Activated CD4-positive, alpha-beta T cell treated with anti-CD3 and anti-CD28 coated beads for 48 hours (primary cell): ENCODE data around the gene CBLC.

Source experiments
- DNase-seq: peaks from one replicate; pipeline ENCODE4 v3.0.0-alpha.2; 2020

Gene CBLC

DNA sequence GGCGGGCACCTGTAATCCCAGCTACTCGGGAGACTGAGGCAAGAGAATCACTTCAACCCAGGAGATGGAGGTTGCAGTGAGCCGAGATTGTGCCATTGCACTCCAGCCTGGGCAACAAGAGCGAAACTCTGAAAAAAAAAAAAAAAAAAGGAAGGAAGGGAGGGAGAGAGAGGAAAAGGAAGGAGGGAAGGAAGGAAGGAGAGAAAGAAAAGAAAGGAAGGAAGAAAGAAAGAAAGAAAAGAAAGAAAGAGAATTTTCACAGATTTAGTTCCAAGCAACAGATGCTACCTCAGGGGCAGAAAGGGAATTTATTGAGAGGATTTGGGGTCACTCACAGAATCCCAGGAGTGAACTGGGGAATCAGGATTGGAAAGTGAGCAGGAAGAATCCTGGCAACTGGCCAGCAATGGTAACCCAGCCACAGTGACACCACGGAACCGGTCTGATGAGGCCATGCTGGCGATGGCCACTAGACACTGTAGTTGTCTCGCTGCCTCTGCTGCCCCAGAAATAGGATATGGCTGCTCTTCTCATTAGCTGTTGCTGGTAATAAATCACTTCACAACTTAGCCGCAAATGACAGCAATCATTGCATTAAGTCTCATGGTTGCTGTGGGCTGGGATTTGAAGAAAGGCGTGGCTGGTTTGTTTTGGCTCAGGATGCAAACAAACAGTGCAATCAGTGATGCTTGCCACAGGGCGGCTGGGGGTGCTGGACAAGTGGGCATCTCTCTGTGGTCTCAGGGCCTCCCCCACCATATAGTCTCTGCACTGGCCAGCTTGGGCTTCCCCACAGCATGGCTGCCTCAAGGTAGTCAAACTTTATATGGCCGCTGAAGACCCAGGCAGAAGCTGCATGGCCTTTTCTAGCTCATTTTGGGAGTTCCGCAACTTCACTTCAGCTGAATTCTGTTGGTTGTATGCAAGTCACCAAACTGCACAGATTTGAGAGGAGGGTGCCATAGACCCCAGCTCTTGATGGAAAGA, 26.0 kb downstream of the CBLC start:
- no peak for DNase-seq

GRCh38 chr19:44806291-44806690, 28.6 kb downstream of the CBLC start:
- no peak for DNase-seq

GRCh38 chr19:44807162-44807561, 29.5 kb downstream of the CBLC start:
- no peak for DNase-seq

DNA sequence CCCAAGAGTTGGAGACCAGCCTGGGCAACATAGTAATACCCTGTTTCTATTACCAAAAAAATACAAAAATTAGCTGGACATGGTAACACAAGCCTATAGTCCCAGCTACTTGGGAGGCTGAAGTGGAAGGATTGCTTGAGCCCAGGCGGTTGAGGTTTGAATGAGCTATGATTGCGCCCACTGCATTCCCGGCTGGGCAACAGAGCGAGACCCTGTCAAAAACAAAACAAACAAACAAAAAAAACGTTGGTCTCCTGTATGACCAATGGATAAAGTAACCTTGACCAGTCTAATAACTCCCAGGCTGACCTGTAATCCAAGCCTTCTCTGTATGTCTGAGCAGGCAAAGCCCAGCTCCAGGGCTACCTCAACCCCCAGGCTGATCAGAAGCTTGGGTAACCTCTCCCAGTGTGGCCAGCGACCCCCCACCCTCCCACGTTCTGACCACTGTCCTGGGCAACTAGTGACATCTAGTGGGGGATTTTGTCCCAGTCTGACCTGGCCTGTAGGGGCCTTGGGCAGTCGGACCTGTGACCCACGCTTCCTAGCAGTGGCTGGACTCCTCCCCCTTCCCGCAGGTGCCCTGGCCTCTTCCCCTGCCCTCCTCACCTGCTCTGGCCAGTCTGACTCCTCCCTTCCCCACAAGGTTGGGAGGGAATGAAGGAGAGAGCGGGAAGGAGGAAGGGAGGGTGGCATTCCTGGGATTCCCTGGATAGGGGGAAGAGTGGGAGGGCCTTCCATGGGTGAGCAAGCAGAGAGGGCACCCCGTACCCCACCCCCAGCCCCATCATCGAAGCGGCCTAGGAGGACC, 30.2 kb downstream of the CBLC start:
- DNase-seq: no peak

- no peak for DNase-seq
These were observed 31.0 kb downstream of the CBLC start, which contains the start of gene BCAM for GRCh38 chr19:44808463-44809371. TSS of gene BCAM (plus strand) at chr19:44809103. CDS start at chr19:44809125, 22 bp downstream.

DNA sequence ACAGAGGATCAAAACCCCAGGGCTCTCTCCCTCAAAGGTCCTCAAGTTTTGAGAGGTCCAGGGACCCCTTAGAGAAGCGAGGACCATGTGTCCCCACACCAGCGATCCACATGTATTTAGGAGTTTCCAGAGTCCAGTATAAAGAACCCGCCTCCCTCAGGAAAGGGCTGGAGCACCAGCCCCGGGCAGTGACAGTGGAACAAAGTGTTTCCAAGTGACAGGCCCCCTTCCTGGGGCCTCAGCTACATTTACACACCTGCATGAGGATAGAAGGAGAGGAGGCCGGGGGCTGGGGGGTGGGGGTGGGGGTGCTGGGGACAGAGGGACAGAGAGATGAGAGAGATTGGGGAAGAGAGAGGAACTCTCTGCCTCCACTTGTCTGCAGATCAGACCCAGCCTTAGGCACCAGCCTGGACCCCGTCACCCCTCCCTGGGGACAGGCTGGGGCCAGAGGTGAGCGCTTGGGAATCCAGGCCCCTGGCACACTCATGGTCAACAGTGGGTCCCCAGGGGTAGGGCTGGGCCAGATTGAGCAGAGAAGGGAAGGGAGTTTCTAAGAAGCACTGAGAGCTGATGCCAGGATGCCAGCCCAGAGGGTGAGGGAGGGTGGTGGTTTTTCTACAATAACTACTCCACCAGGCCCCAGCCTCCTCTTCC, 32.0 kb downstream of the CBLC start:
- DNase-seq: no peak

- DNase-seq: no peak
These were observed 32.8 kb downstream of the CBLC start for GRCh38 chr19:44810234-44811121.

DNA sequence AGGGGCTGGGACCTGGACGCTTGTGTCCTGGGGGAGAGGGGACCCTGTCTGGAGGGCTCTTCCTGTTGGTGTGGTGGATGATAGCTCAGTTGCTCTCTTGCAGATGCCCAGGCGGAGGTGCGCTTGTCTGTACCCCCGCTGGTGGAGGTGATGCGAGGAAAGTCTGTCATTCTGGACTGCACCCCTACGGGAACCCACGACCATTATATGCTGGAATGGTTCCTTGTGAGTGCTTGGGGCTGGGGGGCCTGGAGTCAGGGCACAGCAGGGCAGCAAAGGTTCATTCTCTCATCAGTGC, 33.4 kb downstream of the CBLC start:
- no peak for DNase-seq

GRCh38 chr19:44812142-44812718, 34.5 kb downstream of the CBLC start:
- no peak for DNase-seq

DNA sequence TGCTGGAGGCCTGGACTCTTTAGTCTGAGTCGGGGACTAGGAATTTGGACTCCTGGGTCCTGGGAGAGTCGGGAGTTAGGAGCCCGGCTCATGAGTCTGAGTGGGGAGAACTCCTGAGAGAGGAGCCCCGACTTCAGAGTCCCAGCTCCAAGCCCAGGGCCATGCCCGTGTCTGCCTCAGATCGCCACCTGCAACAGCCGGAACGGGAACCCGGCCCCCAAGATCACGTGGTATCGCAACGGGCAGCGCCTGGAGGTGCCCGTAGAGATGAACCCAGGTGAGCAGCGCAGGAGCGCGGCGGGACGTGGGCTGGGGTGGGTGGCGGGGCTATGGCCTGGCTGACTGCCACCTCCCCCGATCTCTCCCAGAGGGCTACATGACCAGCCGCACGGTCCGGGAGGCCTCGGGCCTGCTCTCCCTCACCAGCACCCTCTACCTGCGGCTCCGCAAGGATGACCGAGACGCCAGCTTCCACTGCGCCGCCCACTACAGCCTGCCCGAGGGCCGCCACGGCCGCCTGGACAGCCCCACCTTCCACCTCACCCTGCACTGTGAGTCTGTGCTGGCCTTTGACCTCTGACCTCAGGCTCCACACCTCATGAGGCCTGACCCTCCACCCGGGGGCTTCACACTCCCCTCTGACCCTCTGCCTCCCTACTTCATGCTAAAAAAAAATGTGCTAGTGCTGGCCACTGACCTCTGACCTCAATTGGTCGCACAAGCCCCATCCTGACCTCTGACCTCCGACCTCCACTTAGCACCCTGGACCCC, 35.6 kb downstream of the CBLC start:
- DNase-seq: no peak

DNA sequence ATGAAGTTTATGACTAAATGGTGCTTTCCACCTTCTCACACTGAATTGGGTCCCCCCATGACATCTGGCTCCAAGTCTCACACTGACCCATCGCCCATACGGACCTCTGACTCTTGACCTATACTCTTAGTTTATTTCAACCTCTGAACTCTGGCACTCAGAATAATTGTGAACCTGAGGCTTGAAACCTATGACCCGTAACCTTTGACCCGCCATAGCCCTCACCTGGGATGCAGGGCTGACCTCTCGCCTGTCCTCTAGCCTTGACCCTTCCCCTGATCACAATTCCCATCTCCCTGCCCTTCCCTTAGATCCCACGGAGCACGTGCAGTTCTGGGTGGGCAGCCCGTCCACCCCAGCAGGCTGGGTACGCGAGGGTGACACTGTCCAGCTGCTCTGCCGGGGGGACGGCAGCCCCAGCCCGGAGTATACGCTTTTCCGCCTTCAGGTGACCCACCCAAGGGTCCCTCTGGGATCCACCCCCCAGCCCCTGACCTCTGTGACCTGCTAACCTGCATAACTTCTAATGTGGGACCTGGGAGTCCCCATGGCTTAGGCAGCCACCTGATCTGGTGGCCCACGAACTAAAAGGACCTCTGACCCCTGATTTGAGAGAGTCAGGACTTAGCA, 36.3 kb downstream of the CBLC start:
- no peak for DNase-seq

GRCh38 chr19:44814517-44814916, 36.8 kb downstream of the CBLC start:
- DNase-seq: no peak

GRCh38 chr19:44816301-44816700, 38.6 kb downstream of the CBLC start:
- DNase-seq: no peak

DNA sequence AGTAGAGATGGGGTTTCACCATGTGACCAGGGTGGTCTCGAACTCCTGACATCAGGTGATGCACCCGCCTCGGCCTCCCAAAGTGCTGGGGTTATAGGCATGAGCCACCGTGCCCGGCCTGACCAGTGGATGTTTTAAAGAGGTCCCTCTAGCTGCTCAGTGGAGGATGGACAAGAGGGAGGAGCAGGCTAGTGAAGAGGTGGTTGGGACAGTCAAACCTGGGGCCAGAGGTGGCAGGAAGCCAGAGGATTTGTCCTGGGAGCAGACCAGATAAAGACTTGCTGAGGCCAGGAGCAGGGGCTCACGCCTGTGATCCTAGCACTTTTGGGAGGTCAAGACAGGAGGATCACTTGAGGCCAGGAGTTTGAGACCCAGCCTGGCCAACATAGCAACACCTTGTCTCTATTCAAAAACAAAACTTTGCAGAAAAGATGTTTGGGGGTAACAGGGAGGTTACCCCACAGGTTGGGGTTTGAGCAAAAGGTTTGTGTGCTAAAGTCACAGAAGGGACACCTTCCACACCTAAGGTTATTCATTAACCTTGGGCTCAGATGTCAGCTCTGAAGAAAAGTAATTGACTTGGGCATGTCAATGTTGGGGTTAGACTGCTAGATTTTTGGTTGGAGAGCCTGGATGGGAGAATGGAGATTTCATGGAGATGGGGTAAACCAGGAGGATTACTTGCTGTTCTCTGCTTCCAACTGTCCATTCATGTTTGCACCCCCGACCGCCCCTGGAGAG, 40.2 kb downstream of the CBLC start:
- no peak for DNase-seq

GRCh38 chr19:44818466-44819031, 40.9 kb downstream of the CBLC start:
- DNase-seq: no peak

DNA sequence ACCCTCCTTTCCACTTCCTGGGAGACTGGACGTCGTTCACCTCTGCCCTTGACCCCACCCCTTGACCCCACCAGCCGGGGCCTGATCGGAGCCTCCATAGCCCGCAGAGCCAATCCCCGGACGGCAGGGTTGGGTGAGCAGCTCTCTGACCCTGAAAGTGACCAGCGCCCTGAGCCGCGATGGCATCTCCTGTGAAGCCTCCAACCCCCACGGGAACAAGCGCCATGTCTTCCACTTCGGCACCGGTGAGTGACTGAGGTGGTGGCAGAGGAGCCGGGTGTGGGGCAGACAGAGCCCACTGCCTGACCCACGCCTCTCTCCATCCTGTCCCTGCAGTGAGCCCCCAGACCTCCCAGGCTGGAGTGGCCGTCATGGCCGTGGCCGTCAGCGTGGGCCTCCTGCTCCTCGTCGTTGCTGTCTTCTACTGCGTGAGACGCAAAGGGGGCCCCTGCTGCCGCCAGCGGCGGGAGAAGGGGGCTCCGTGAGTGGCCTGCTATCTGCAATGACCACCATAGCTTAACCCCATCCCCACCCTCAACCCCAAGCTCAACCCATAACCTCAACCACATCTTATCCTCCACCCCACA, 41.6 kb downstream of the CBLC start:
- DNase-seq: no peak

- no peak for DNase-seq
These were observed 43.2 kb downstream of the CBLC start for GRCh38 chr19:44820648-44821609.
